ENCODE data around the gene ZFYVE1.

DNA sequence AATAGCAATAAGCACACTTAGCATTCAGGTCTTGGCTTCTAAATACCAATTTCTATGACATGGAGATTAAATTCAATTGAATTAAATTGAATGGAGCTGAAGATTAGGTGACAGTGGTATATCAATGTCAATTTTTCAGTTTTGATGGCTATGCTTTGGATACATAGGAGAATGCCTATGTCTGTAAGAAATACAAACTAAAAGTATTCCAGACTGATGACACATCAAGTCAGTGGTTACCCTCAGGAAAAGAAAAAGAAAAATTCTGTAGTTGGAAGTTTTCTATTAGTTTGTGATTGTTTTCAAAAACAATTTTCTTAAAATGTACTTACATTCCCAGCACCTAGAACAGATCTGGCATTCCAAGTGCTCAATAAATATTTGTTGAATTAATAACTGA lies 105.5 kb downstream of the ZFYVE1 start:
- TF ChIP-seq POLR2AphosphoS5 (IDR thresholded peaks at IDR 0.05; ENCODE audit: insufficient read depth, low read depth, low read length) (no peak), POLR2A (IDR thresholded peaks at IDR 0.05; ENCODE audit: low read depth, low read length) (no peak), EZH2 (IDR thresholded peaks at IDR 0.05; ENCODE audit: borderline replicate concordance, low read depth, low read length, severe bottlenecking) (no peak)
- TF ChIP-seq, protein P1, sequence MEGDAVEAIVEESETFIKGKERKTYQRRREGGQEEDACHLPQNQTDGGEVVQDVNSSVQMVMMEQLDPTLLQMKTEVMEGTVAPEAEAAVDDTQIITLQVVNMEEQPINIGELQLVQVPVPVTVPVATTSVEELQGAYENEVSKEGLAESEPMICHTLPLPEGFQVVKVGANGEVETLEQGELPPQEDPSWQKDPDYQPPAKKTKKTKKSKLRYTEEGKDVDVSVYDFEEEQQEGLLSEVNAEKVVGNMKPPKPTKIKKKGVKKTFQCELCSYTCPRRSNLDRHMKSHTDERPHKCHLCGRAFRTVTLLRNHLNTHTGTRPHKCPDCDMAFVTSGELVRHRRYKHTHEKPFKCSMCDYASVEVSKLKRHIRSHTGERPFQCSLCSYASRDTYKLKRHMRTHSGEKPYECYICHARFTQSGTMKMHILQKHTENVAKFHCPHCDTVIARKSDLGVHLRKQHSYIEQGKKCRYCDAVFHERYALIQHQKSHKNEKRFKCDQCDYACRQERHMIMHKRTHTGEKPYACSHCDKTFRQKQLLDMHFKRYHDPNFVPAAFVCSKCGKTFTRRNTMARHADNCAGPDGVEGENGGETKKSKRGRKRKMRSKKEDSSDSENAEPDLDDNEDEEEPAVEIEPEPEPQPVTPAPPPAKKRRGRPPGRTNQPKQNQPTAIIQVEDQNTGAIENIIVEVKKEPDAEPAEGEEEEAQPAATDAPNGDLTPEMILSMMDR (IDR thresholded peaks at IDR 0.05; ENCODE audit: extremely low read depth in 1 of 2, insufficient read depth in 1 of 2, low read depth in 1 of 2, low read length in 2 of 2), result no peak
